ENCODE data around the gene TH.

DNA sequence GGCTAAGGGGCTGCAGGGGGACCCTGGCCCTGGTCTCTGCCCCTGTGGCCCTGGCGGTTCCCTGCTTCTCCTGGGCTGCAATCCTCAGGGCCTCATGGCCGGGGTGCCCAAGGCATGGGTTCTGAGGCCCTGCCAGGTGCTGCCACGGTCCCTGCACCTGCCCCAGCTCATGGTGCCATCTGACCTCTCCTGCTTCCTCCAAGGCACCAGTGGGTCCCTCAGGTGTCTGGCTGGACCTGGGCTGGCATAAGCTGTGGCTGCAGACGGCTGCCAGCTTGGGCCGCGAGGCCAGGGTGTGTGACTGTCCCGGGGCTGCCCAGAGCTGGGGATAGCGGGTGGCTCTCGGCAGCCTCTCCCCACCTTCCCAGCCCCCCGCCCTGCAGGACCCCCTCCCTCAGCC, 12.6 kb downstream of the TH start:
- TF ChIP-seq, protein P1, sequence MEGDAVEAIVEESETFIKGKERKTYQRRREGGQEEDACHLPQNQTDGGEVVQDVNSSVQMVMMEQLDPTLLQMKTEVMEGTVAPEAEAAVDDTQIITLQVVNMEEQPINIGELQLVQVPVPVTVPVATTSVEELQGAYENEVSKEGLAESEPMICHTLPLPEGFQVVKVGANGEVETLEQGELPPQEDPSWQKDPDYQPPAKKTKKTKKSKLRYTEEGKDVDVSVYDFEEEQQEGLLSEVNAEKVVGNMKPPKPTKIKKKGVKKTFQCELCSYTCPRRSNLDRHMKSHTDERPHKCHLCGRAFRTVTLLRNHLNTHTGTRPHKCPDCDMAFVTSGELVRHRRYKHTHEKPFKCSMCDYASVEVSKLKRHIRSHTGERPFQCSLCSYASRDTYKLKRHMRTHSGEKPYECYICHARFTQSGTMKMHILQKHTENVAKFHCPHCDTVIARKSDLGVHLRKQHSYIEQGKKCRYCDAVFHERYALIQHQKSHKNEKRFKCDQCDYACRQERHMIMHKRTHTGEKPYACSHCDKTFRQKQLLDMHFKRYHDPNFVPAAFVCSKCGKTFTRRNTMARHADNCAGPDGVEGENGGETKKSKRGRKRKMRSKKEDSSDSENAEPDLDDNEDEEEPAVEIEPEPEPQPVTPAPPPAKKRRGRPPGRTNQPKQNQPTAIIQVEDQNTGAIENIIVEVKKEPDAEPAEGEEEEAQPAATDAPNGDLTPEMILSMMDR (IDR thresholded peaks at IDR 0.05), result no peak
- TF ChIP-seq EP300 (IDR thresholded peaks at IDR 0.05), result no peak
- no peak for TF ChIP-seq TP53 (CRISPR knock-in tag; IDR thresholded peaks at IDR 0.05)
- no peak for TF ChIP-seq CHD4 (IDR thresholded peaks at IDR 0.05; ENCODE audit: borderline replicate concordance)
- TF ChIP-seq POLR2AphosphoS2 (conservative IDR thresholded peaks at IDR 0.05; ENCODE audit: low read length), result no peak
- no peak for TF ChIP-seq JUNB (IDR thresholded peaks at IDR 0.05)
- no peak for TF ChIP-seq POLR2A (IDR thresholded peaks at IDR 0.05; ENCODE audit: low read length)

Data from A549 (cell line).